ENCODE data around the gene GTF2IRD1. TPM values are rescaled to one million over a fixed set of nuclear protein-coding genes. Genes with fewer than 3 reads are reported as not detected.

GTF2IRD1 gene
- total and polyA plus RNA-seq, 2 of the 4 experiments (the other 2 are of a cell fraction) = 4.1 to 21.9 TPM

DNA sequence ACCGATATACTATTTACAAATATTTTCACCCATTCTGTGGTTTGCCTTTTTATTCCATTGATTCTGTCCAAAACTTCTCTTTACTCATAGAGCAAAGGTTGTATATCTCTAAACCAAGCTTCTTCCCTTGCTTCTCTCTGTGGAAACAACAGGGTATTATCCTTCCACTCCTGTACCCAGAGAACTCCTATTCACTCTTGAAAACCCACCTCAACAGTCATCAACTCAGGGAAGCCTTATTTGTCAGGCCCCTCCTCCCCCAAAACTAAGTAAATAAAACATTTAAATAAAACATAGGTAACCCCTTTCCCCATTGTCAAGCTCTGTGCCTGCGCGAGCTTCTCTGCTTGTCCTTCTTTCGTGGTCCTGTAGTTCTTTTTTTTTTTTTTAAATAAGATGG lies 44.6 kb downstream of the GTF2IRD1 start:
- in situ Hi-C loops (cut with MboI; ENCODE audit: low sequenced_read_pairs) (no loop called here), intact Hi-C loops (cut with micrococcal nuclease) (no loop called here), dilution Hi-C loops (cut with HindIII; ENCODE audit: low sequenced_read_pairs, unreplicated experiment) (no loop called here)
- Histone ChIP-seq H2BK20ac (ENCODE audit: low read depth, low read length) (no peak overlapping the region), H3K27ac (ENCODE audit: insufficient read depth, low read length) (no peak overlapping the region), H4K91ac (ENCODE audit: insufficient read depth, low read depth, low read length) (no peak overlapping the region), H3K4me3 (ENCODE audit: insufficient read depth, low read depth, low read length) (no peak overlapping the region), H2AK5ac (ENCODE audit: low read depth, low read length) (no peak overlapping the region), H4K8ac (ENCODE audit: low read depth in 2 of 2, low read length in 2 of 2) (no peak overlapping the region), H3K27me3 (ENCODE audit: control insufficient read depth, insufficient read depth, low read length) (no peaks in the 10 kb centered on the region), H2BK120ac (ENCODE audit: low read depth, low read length) (no peak overlapping the region), H2BK15ac (ENCODE audit: low read depth, low read length) (no peak overlapping the region), H3K79me1 (ENCODE audit: low read depth in 1 of 2, low read length in 2 of 2) (peaks cover 50 to 85% of the 10 kb centered on the region in 2 experiments), H3K36me3 (ENCODE audit: control insufficient read depth, insufficient read depth, low read length) (no peaks in the 10 kb centered on the region; the same call in 1 of the 2 replicates), H3K9me3 (ENCODE audit: control insufficient read depth, insufficient read depth, low read length) (no peaks in the 10 kb centered on the region), H3K23ac (ENCODE audit: low read depth, low read length) (no peak overlapping the region), H3K4ac (ENCODE audit: low read depth, low read length) (no peak overlapping the region), H2AFZ (replicated peaks; ENCODE audit: low read length, poor library complexity) (no peak overlapping the region), H3K56ac (ENCODE audit: extremely low read depth, insufficient read depth, low read length) (no peak overlapping the region), H3K4me2 (ENCODE audit: low read depth, low read length) (no peak overlapping the region), H4K20me1 (ENCODE audit: insufficient read depth, low read length) (peaks cover 44% of the 10 kb centered on the region), H3K18ac (ENCODE audit: low read depth, low read length) (no peak overlapping the region), H3K4me1 (ENCODE audit: control insufficient read depth, insufficient read depth, low read length) (no peaks in the 10 kb centered on the region), H3K14ac (replicated peaks; ENCODE audit: low read depth, low read length) (no peak overlapping the region), H4K5ac (ENCODE audit: low read depth, low read length) (no peak overlapping the region), H2BK5ac (ENCODE audit: low read depth, low read length, poor library complexity, severe bottlenecking) (no peak overlapping the region), H3K9ac (ENCODE audit: low read depth, low read length) (no peak overlapping the region), H3K9me1 (ENCODE audit: insufficient read depth, low read length) (peaks cover 22% of the 10 kb centered on the region), H2AK9ac (replicated peaks; ENCODE audit: low read depth, low read length, poor library complexity) (no peak overlapping the region)
- ATAC-seq (ENCODE audit: low read depth) = no peak
- TF ChIP-seq MAFK (IDR thresholded peaks at IDR 0.05; ENCODE audit: low read depth, low read length) (no peak), SMC3 (IDR thresholded peaks at IDR 0.05; ENCODE audit: low read depth, low read length) (no peak), POLR2A (IDR thresholded peaks at IDR 0.05; ENCODE audit: low read depth, low read length) (no peak), RAD21 (IDR thresholded peaks at IDR 0.05; ENCODE audit: low read length) (no peak), FOS (IDR thresholded peaks at IDR 0.05; ENCODE audit: low read depth, low read length) (no peak), BHLHE40 (IDR thresholded peaks at IDR 0.05; ENCODE audit: low read depth, low read length) (no peak), MXI1 (IDR thresholded peaks at IDR 0.05; ENCODE audit: borderline replicate concordance, low read depth, low read length) (no peak), CHD1 (IDR thresholded peaks at IDR 0.05; ENCODE audit: low read depth, low read length) (no peak), CEBPB (IDR thresholded peaks at IDR 0.05; ENCODE audit: low read depth, low read length) (no peak), RCOR1 (IDR thresholded peaks at IDR 0.05; ENCODE audit: insufficient replicate concordance, low read length) (no peak)
- TF ChIP-seq, protein P1, sequence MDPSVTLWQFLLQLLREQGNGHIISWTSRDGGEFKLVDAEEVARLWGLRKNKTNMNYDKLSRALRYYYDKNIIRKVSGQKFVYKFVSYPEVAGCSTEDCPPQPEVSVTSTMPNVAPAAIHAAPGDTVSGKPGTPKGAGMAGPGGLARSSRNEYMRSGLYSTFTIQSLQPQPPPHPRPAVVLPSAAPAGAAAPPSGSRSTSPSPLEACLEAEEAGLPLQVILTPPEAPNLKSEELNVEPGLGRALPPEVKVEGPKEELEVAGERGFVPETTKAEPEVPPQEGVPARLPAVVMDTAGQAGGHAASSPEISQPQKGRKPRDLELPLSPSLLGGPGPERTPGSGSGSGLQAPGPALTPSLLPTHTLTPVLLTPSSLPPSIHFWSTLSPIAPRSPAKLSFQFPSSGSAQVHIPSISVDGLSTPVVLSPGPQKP (IDR thresholded peaks at IDR 0.05; ENCODE audit: borderline replicate concordance, low read depth, low read length) = no peak
- TF ChIP-seq, protein P2, sequence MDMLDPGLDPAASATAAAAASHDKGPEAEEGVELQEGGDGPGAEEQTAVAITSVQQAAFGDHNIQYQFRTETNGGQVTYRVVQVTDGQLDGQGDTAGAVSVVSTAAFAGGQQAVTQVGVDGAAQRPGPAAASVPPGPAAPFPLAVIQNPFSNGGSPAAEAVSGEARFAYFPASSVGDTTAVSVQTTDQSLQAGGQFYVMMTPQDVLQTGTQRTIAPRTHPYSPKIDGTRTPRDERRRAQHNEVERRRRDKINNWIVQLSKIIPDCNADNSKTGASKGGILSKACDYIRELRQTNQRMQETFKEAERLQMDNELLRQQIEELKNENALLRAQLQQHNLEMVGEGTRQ (IDR thresholded peaks at IDR 0.05; ENCODE audit: low read depth, low read length) = no peak
- TF ChIP-seq, protein P3, sequence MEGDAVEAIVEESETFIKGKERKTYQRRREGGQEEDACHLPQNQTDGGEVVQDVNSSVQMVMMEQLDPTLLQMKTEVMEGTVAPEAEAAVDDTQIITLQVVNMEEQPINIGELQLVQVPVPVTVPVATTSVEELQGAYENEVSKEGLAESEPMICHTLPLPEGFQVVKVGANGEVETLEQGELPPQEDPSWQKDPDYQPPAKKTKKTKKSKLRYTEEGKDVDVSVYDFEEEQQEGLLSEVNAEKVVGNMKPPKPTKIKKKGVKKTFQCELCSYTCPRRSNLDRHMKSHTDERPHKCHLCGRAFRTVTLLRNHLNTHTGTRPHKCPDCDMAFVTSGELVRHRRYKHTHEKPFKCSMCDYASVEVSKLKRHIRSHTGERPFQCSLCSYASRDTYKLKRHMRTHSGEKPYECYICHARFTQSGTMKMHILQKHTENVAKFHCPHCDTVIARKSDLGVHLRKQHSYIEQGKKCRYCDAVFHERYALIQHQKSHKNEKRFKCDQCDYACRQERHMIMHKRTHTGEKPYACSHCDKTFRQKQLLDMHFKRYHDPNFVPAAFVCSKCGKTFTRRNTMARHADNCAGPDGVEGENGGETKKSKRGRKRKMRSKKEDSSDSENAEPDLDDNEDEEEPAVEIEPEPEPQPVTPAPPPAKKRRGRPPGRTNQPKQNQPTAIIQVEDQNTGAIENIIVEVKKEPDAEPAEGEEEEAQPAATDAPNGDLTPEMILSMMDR (conservative IDR thresholded peaks at IDR 0.05; ENCODE audit: low read depth, low read length) = no peak
- no peak for DNase-seq
- no TSS peak for BruUV-seq (replicated peaks)
- WGBS, 2 experiments (ENCODE audit: extremely low coverage in 2 of 2, insufficient read length in 1 of 2) = no CpG with 5 or more reads among the region's 4 CpGs
- ChIA-PET POLR2A (ENCODE audit: unreplicated experiment) (no interaction called here), CTCF (no interaction called here)

Measured in IMR-90 (cell line).